Upper lobe of left lung (tissue), 4 donors: Measurements from ENCODE around the gene RABL6.

ENCODE experiments used
- CTCF ChIP-seq, 6 experiments: fragments of 450-650 bp in 4 of 6; fragments of 200-600 bp in 2 of 6; sonication (generic) in 2 of 6; IDR thresholded peaks; one replicate each; pipeline ENCODE4 v1.5.1; 2016 to 2019; ENCODE audit warnings: antibody characterized with exemption in 6 of 6
- POLR2A ChIP-seq, 4 donors: fragments of 450-650 bp; IDR thresholded peaks; one replicate each; pipeline ENCODE4 v1.5.1; 2016 to 2017; ENCODE audit warnings: antibody characterized with exemption in 4 of 4, mild to moderate bottlenecking in 2 of 4
- POLR2AphosphoS5 ChIP-seq, 2 donors: sonication (generic); formaldehyde crosslinking; IDR thresholded peaks; one replicate each; pipeline ENCODE4 v1.5.1; 2017; ENCODE audit warnings: antibody characterized with exemption in 2 of 2

- no peak for TF ChIP-seq POLR2A (IDR thresholded peaks at IDR 0.05)
- TF ChIP-seq CTCF (IDR thresholded peaks at IDR 0.05), result no peak
- no peak for TF ChIP-seq POLR2AphosphoS5 (IDR thresholded peaks at IDR 0.05)
These were observed 45.2 kb downstream of the RABL6 start for GRCh38 chr9:136852664-136853595.
